OCI-LY3 (cell line): ENCODE measurements around the gene ZSWIM8.

Experiments used
- CTCF ChIP-seq: fragments of 200-600, 300-600 bp; sonication (generic); IDR thresholded peaks from 2 replicates; pipeline ENCODE4 v1.5.1; 2014; ENCODE audit warnings: antibody characterized with exemption, low read length, low read depth
- EZH2phosphoT487 ChIP-seq: fragments of 200-600 bp; shearing (Covaris generic); IDR thresholded peaks from 2 replicates; pipeline ENCODE4 v1.6.1; 2018; ENCODE audit warnings: antibody characterized with exemption, mixed run types, low read depth

- TF ChIP-seq CTCF (no peak), EZH2phosphoT487 (no peak)
Observed at GRCh38 chr10:73850863-73851461, 65.6 kb downstream of the ZSWIM8 start.
